A549 (cell line): ENCODE measurements around the gene MAPK9.

Source experiments
- EP300 ChIP-seq, 2 experiments: fragments of >200 bp; sonication (Bioruptor Twin); formaldehyde crosslinking; IDR thresholded peaks; 2 replicates in 1 of 2; 3 replicates in 1 of 2; pipeline ENCODE4 v1.6.1; 2016 to 2017
- FOSL2 ChIP-seq, 2 experiments: fragments of 450-650 bp in 1 of 2; fragments of >200 bp in 1 of 2; sonication (Bioruptor Twin) in 1 of 2; formaldehyde crosslinking; IDR thresholded peaks; 2 replicates each; pipeline versions ENCODE4 v1.5.0 to v1.6.1; 2016 to 2020; ENCODE audit warnings: mild to moderate bottlenecking in 1 of 2, moderate library complexity in 1 of 2
- HDAC2 ChIP-seq: fragments of 200-600 bp; sonication (generic); IDR thresholded peaks from 2 replicates; pipeline ENCODE4 v1.6.1; 2016
- JUN ChIP-seq, 2 experiments: fragments of >200 bp; sonication (Bioruptor Twin); formaldehyde crosslinking; IDR thresholded peaks; 2 replicates in 1 of 2; 3 replicates in 1 of 2; pipeline ENCODE4 v1.6.1; 2016 to 2017
- MAFK ChIP-seq: fragments of 450-650 bp; IDR thresholded peaks from 2 replicates; pipeline ENCODE4 v1.6.1; 2014; ENCODE audit not compliant: partially characterized antibody
- MAX ChIP-seq: IDR thresholded peaks from 2 replicates; pipeline ENCODE4 v1.6.1; 2012
- PHF8 ChIP-seq: fragments of 200-600 bp; sonication (generic); IDR thresholded peaks from 2 replicates; pipeline ENCODE4 v1.6.1; 2016; ENCODE audit warnings: low read depth, mild to moderate bottlenecking, antibody characterized with exemption, moderate library complexity, borderline replicate concordance
- POLR2A ChIP-seq: IDR thresholded peaks from 2 replicates; pipeline ENCODE4 v1.6.1; 2012; ENCODE audit warnings: mild to moderate bottlenecking, low read length
- SREBF2 ChIP-seq: fragments of 450-650 bp; IDR thresholded peaks from 2 replicates; pipeline ENCODE4 v1.6.1; 2014; ENCODE audit warnings: mild to moderate bottlenecking, moderate library complexity
- TP53 ChIP-seq: fragments of 250-450 bp; sonication (Bioruptor Pico); IDR thresholded peaks from 2 replicates; pipeline ENCODE4 v1.5.0; 2021; ENCODE audit warnings: mild to moderate bottlenecking, moderate library complexity
- ZNF302 ChIP-seq: fragments of 250-450 bp; sonication (Bioruptor Pico); IDR thresholded peaks from 2 replicates; pipeline ENCODE4 v1.9.0; 2021; ENCODE audit warnings: inconsistent platforms, mild to moderate bottlenecking, moderate library complexity
- TF ChIP-seq, protein P1 (sequence below): fragments of >200 bp; sonication (Bioruptor Twin); formaldehyde crosslinking; IDR thresholded peaks from 3 replicates; pipeline ENCODE4 v1.5.1; 2016
- TF ChIP-seq, protein P2 (sequence below): fragments of 150-350 bp; IDR thresholded peaks from 2 replicates; pipeline ENCODE4 v1.6.1; 2014; ENCODE audit warnings: low read depth, mild to moderate bottlenecking, low read length

- no peak for TF ChIP-seq ZNF302 (CRISPR knock-in tag)
- TF ChIP-seq, protein P1, sequence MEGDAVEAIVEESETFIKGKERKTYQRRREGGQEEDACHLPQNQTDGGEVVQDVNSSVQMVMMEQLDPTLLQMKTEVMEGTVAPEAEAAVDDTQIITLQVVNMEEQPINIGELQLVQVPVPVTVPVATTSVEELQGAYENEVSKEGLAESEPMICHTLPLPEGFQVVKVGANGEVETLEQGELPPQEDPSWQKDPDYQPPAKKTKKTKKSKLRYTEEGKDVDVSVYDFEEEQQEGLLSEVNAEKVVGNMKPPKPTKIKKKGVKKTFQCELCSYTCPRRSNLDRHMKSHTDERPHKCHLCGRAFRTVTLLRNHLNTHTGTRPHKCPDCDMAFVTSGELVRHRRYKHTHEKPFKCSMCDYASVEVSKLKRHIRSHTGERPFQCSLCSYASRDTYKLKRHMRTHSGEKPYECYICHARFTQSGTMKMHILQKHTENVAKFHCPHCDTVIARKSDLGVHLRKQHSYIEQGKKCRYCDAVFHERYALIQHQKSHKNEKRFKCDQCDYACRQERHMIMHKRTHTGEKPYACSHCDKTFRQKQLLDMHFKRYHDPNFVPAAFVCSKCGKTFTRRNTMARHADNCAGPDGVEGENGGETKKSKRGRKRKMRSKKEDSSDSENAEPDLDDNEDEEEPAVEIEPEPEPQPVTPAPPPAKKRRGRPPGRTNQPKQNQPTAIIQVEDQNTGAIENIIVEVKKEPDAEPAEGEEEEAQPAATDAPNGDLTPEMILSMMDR: no peak
- no peak for TF ChIP-seq SREBF2
- TF ChIP-seq TP53: no peak
- no peak for TF ChIP-seq HDAC2
- TF ChIP-seq FOSL2 (IDR thresholded peaks at IDR 0.05): no peak
- TF ChIP-seq FOSL2 (CRISPR knock-in tag; IDR thresholded peaks at IDR 0.05): no peak
- no peak for TF ChIP-seq POLR2A
- no peak for TF ChIP-seq EP300 (IDR thresholded peaks at IDR 0.05)
- no peak for TF ChIP-seq JUN (IDR thresholded peaks at IDR 0.05)
- TF ChIP-seq, protein P2, sequence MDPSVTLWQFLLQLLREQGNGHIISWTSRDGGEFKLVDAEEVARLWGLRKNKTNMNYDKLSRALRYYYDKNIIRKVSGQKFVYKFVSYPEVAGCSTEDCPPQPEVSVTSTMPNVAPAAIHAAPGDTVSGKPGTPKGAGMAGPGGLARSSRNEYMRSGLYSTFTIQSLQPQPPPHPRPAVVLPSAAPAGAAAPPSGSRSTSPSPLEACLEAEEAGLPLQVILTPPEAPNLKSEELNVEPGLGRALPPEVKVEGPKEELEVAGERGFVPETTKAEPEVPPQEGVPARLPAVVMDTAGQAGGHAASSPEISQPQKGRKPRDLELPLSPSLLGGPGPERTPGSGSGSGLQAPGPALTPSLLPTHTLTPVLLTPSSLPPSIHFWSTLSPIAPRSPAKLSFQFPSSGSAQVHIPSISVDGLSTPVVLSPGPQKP: no peak
- TF ChIP-seq PHF8: no peak
- TF ChIP-seq MAFK: no peak
- TF ChIP-seq MAX: no peak
Measured at GRCh38 chr5:180326989-180327565, 35.2 kb upstream of the MAPK9 start.
